ENCODE data around the gene VMO1. TPM values are rescaled to one million over a fixed set of nuclear protein-coding genes. Genes with fewer than 3 reads are reported as not detected.

Gene VMO1
- total RNA-seq, 1 donor from 2014 or later: not detected

DNA sequence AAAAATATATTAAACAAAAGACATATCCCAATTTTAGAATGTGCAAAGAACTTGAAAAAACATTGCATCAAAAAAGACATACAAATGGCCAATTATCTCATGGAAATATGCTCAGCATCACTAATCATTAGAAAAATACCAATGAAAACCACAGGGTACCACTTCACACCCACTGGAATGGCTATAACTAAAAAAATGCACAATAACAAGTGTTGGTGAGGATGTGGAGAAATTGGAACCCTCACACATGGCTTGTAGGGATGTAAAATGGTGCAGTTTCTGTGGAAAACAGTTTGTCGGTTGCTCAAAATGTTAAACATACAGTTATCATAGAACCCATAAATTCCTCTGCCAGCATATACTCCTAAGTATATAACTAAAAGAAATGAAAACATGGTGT lies 9.0 kb upstream of the VMO1 start:
- Histone ChIP-seq H3K36me3 (ENCODE audit: control insufficient read depth, insufficient read depth, low read length) (no peaks in the 10 kb centered on the region), H3K27me3 (ENCODE audit: control insufficient read depth, insufficient read depth, low read length) (no peaks in the 10 kb centered on the region), H3K4me3 (ENCODE audit: low read depth, low read length) (no peak overlapping the region)
- TF ChIP-seq, protein P1, sequence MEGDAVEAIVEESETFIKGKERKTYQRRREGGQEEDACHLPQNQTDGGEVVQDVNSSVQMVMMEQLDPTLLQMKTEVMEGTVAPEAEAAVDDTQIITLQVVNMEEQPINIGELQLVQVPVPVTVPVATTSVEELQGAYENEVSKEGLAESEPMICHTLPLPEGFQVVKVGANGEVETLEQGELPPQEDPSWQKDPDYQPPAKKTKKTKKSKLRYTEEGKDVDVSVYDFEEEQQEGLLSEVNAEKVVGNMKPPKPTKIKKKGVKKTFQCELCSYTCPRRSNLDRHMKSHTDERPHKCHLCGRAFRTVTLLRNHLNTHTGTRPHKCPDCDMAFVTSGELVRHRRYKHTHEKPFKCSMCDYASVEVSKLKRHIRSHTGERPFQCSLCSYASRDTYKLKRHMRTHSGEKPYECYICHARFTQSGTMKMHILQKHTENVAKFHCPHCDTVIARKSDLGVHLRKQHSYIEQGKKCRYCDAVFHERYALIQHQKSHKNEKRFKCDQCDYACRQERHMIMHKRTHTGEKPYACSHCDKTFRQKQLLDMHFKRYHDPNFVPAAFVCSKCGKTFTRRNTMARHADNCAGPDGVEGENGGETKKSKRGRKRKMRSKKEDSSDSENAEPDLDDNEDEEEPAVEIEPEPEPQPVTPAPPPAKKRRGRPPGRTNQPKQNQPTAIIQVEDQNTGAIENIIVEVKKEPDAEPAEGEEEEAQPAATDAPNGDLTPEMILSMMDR (IDR thresholded peaks at IDR 0.05; ENCODE audit: insufficient read depth, low read length, poor library complexity, severe bottlenecking): no peak
- no peak for DNase-seq (ENCODE audit: low read depth)

DNA sequence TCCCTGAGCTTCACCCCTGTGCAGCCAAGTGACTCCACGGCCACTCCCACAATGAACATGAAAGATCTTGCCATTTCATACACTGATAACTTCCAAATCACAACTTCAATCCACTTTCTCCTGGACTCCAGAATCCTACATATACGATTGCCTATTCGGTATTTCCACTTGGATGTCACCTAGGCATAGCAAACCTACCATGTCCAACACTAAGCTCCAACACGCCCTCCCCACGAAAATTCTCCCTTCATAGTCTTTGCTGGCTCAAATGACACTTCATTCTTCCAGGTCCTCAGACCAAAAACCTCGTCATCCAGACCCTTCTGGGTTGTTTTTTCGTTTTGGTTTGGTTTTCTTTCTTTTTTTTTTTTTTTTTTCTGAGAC lies 4.5 kb upstream of the VMO1 start:
- DNase-seq (ENCODE audit: low read depth): no peak
- Histone ChIP-seq H3K27me3 (ENCODE audit: control insufficient read depth, insufficient read depth, low read length) (peaks cover 25% of the 10 kb centered on the region), H3K4me3 (ENCODE audit: low read depth, low read length) (peak overlapping the region; percentile 62), H3K36me3 (ENCODE audit: control insufficient read depth, insufficient read depth, low read length) (no peaks in the 10 kb centered on the region)
- TF ChIP-seq, protein P1 (IDR thresholded peaks at IDR 0.05; ENCODE audit: insufficient read depth, low read length, poor library complexity, severe bottlenecking): no peak

DNA sequence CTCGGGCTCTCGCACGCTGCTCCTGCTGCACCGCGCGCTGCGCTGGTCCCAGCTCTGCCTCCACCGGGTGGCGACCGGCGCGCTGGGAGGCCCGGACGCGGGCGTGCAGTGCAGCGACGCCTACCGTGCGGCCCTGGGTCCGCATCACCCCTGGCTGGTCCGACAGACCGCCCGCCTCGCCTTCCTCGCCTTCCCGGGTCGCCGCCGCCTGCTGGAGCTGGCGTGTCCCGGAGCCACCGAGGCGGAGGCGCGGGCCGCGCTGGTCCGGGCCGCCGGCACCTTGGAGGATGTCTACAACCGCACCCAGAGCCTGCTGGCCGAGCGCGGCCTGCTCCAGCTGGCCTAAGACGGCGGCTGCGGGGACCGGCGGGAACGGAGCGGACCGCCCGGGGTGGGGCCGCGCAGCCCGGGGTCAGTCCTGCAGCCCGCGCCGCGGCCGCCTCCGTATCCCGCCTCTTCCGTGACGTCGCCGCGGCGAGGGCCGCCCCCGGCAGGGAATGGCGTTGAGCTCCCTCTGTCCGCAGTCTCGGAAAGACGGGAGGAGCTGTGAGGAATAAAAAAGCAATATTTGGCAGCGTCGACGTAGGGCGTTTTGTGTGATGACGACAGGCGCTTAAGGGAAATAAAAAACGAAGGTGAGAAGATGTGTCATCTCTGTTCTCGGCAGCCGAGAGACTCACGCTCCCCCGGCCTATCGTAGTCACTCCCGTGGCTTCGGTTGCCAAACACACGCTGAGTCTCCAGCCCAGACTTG lies 4.0 kb upstream of the VMO1 start:
- DNase-seq (ENCODE audit: low read depth): no peak
- peak overlapping the region; percentile 62 for H3K4me3 ChIP-seq (ENCODE audit: low read depth, low read length)

DNA sequence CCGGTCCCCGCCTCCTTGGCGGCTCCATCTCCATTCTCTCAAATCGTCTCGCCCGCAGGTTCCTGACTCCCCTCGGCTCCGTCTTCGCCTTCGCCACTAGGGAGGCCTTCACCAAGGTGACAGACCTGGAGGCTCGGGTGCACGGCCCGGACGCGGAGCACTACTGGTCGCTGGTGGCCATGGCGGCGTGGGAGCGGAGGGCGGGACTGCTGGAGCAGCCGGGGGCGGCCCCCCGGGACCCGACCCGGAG lies 3.5 kb upstream of the VMO1 start:
- Histone ChIP-seq H3K27me3 (ENCODE audit: control insufficient read depth, insufficient read depth, low read length) (peaks cover 34% of the 10 kb centered on the region), H3K36me3 (ENCODE audit: control insufficient read depth, insufficient read depth, low read length) (no peaks in the 10 kb centered on the region), H3K4me3 (ENCODE audit: low read depth, low read length) (peak overlapping the region; percentile 62)
- TF ChIP-seq, protein P1 (IDR thresholded peaks at IDR 0.05; ENCODE audit: insufficient read depth, low read length, poor library complexity, severe bottlenecking): no peak
- no peak for DNase-seq (ENCODE audit: low read depth)

More for the DNA sequence above, 4.0 kb upstream of the VMO1 start:
- TF ChIP-seq, protein P1 (IDR thresholded peaks at IDR 0.05; ENCODE audit: insufficient read depth, low read length, poor library complexity, severe bottlenecking): peak; percentile 44
- H3K27me3 ChIP-seq (ENCODE audit: control insufficient read depth, insufficient read depth, low read length): peaks cover 31% of the 10 kb centered on the region
- no peaks in the 10 kb centered on the region for H3K36me3 ChIP-seq (ENCODE audit: control insufficient read depth, insufficient read depth, low read length)

DNA sequence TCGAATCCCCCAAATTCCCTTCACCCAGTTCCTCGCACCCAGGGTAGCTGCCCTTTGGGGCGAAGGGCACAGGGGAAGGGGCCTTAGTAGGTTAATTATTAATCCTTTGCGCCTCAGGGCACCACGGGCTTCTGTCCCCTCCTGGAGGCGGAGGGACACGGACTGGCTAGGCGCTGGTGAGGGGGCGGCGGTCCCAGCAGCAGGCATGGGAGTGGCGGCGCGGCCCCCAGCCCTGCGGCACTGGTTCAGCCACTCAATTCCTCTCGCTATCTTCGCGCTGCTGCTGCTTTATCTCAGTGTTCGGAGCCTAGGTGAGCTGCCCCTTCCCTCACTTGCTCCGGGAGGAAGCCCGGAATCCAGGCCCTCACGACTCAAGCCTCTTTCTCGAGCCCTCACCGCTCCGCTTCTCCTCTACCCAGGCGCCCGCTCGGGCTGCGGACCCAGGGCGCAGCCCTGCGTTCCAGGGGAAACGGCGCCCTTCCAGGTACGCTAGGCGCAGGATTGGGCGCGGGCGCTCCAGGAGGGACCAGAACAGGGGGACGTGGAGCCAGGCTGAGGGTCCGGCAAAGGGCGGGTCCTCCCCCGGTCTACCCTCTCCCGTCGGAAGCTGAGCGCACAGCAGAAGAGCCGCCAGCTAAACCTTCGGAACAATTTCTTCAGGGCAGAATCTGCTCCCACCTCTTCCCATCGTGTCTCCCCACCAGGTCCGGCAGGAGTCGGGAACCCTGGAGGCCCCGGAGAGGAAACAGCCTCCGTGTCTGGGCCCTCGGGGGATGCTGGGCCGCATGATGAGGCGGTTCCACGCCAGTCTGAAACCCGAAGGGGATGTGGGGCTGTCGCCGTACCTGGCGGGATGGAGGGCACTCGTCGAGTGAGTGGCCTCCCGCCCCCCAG lies 2.9 kb upstream of the VMO1 start, which contains the start of gene GLTPD2:
TSS of gene GLTPD2 (plus strand) at position 158 of the 894 bp plus-strand sequence. CDS start at position 206, 48 bp downstream.
- TF ChIP-seq, protein P1 (IDR thresholded peaks at IDR 0.05; ENCODE audit: insufficient read depth, low read length, poor library complexity, severe bottlenecking): no peak
- no peak for DNase-seq (ENCODE audit: low read depth)
- H3K36me3 ChIP-seq (ENCODE audit: control insufficient read depth, insufficient read depth, low read length): no peaks in the 10 kb centered on the region
- peak within 1 kb of the TSS; percentile 62 for H3K4me3 ChIP-seq (ENCODE audit: low read depth, low read length)
- H3K27me3 ChIP-seq (ENCODE audit: control insufficient read depth, insufficient read depth, low read length): peaks cover 39% of the 10 kb centered on the region

Data from kidney epithelial cell (primary cell).